ENCODE results near the gene GSTCD. TPM values are rescaled to one million over a fixed set of nuclear protein-coding genes. Genes with fewer than 3 reads are reported as not detected.
A peak's percentile ranks its signal among the peaks of the same experiment; 100 is the strongest.

GSTCD gene
- total and polyA plus RNA-seq, 2 donors (not counting 1 experiment from before 2014, with no cell fraction given) = 5.0 to 13.2 TPM

DNA sequence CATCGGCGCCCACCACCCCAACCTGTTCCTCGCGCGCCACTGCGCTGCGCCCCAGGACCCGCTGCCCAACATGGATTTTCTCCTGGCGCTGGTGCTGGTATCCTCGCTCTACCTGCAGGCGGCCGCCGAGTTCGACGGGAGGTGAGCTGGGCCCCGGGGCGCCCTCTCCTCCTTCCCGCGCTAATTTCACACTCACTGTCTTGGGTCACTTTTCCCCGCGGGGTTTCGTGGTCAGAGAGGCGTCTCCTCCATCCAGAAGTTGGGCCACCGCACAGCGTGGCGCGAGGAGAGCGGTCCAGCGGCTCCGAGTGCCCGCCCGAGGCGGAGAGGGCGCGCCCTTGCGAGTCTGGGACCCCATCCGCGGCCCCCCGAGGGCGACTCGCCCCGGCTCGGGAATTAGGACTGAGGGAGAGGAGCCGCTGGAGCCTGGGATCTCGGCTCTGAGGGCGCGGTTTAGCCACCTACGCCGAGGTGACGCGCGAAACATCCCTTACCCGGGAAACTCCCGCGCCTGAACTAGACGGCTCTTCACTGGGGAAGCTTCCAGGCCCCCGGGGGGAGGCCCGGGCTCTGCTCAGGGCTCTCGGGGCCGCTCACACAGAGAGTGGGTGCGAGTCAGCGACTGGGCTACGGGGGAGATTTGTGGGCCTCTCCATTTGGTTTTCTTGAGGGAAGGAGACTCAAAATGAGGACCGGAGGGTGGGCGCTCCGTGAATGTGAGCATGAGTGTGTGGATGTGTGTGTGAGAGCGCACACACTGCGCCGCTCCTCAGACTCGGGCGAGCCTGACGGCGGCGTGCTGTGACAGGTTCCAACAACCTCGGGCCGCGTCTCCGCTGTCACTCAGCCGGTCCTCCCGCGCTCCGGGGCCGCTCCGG lies 187.2 kb downstream of the GSTCD start:
- Histone ChIP-seq H3K4me1 (ENCODE audit: control insufficient read depth in 2 of 2, insufficient read depth in 2 of 2, low read length in 2 of 2) (peaks cover 7 to 10% of the 10 kb centered on the region in 2 donors), H3K36me3 (replicated peaks in 1 of 2; ENCODE audit: control extremely low read depth in 1 of 2, control insufficient read depth in 1 of 2, extremely low read depth in 1 of 2, insufficient read depth in 2 of 2, low read length in 1 of 2) (no peaks in the 10 kb centered on the region), H3K4me2 (replicated peaks; ENCODE audit: low read depth, low read length, poor library complexity, severe bottlenecking) (peak overlapping the region; percentile 3), H4K20me1 (ENCODE audit: control insufficient read depth, insufficient read depth, low read length, poor library complexity, severe bottlenecking) (no peaks in the 10 kb centered on the region), H2AFZ (ENCODE audit: insufficient read depth, low read depth, low read length, poor library complexity, severe bottlenecking) (peak overlapping the region; percentile 53), H3K27me3 (replicated peaks in 1 of 4; ENCODE audit: control extremely low read depth in 1 of 4, control insufficient read depth in 3 of 4, insufficient read depth in 4 of 4, low read length in 3 of 4) (peaks cover 0 to 25% (median 16%) of the 10 kb centered on the region in 4 experiments), H3K79me2 (ENCODE audit: control insufficient read depth, insufficient read depth, low read length) (no peaks in the 10 kb centered on the region), H3K4me3 (ENCODE audit: control extremely low read depth in 1 of 5, extremely low read depth in 1 of 5, insufficient read depth in 1 of 5, low read depth in 2 of 5, low read length in 4 of 5) (no peak overlapping the region), H3K27ac (ENCODE audit: low read length in 2 of 2) (no peak overlapping the region), H3K9ac (ENCODE audit: low read length) (no peak overlapping the region), H3K9me3 (ENCODE audit: control extremely low read depth in 1 of 3, control insufficient read depth in 2 of 3, insufficient read depth in 1 of 3, low read length in 2 of 3) (no peaks in the 10 kb centered on the region)
- TF ChIP-seq EZH2 (IDR thresholded peaks at IDR 0.05; ENCODE audit: borderline replicate concordance, insufficient read depth, low read depth, low read length, poor library complexity, severe bottlenecking) (no peak), CTCF (IDR thresholded peaks at IDR 0.05) (no peak)
- DNase-seq = no peak
- Mint-ChIP-seq H3K27me3 (peaks cover 64% of the 10 kb centered on the region), H3K27ac (no peak overlapping the region), H3K4me1 (peaks cover 13% of the 10 kb centered on the region), H3K9me3 (ENCODE audit: insufficient read depth) (no peaks in the 10 kb centered on the region), H3K4me3 (peak overlapping the region; percentile 54)
- ChIA-PET CTCF (no interaction called here), POLR2A (no interaction called here)
- 3% methylated on average over 77 of the region's 84 CpGs for WGBS (ENCODE audit: insufficient coverage)
- ATAC-seq (ENCODE audit: low read depth) = no peak
- intact Hi-C loops (cut with micrococcal nuclease) = no loop called here

- Histone ChIP-seq H3K36me3 (replicated peaks in 1 of 2; ENCODE audit: control extremely low read depth in 1 of 2, control insufficient read depth in 1 of 2, extremely low read depth in 1 of 2, insufficient read depth in 2 of 2, low read length in 1 of 2) (no peaks in the 10 kb centered on the region), H4K20me1 (ENCODE audit: control insufficient read depth, insufficient read depth, low read length, poor library complexity, severe bottlenecking) (no peaks in the 10 kb centered on the region), H3K9me3 (ENCODE audit: control extremely low read depth in 1 of 3, control insufficient read depth in 2 of 3, insufficient read depth in 1 of 3, low read length in 2 of 3) (no peaks in the 10 kb centered on the region), H3K4me2 (replicated peaks; ENCODE audit: low read depth, low read length, poor library complexity, severe bottlenecking) (peak overlapping the region; percentile 3), H3K27me3 (replicated peaks in 1 of 4; ENCODE audit: control extremely low read depth in 1 of 4, control insufficient read depth in 3 of 4, insufficient read depth in 4 of 4, low read length in 3 of 4) (peaks cover 0 to 23% (median 16%) of the 10 kb centered on the region in 4 experiments), H3K9ac (ENCODE audit: low read length) (no peak overlapping the region), H3K27ac (ENCODE audit: low read length in 2 of 2) (no peak overlapping the region), H3K4me3 (ENCODE audit: control extremely low read depth in 1 of 5, extremely low read depth in 1 of 5, insufficient read depth in 1 of 5, low read depth in 2 of 5, low read length in 4 of 5) (no peak overlapping the region), H2AFZ (ENCODE audit: insufficient read depth, low read depth, low read length, poor library complexity, severe bottlenecking) (peak overlapping the region; percentile 53), H3K79me2 (ENCODE audit: control insufficient read depth, insufficient read depth, low read length) (no peaks in the 10 kb centered on the region), H3K4me1 (ENCODE audit: control insufficient read depth in 2 of 2, insufficient read depth in 2 of 2, low read length in 2 of 2) (peaks cover 7 to 10% of the 10 kb centered on the region in 2 donors)
- ATAC-seq (ENCODE audit: low read depth) (no peak), DNase-seq (no peak)
- POLR2A ChIA-PET = no interaction called here
- Mint-ChIP-seq H3K4me3 (peak overlapping the region; percentile 54), H3K27me3 (peaks cover 67% of the 10 kb centered on the region), H3K9me3 (ENCODE audit: insufficient read depth) (no peaks in the 10 kb centered on the region), H3K27ac (no peak overlapping the region), H3K4me1 (peaks cover 13% of the 10 kb centered on the region)
- intact Hi-C loops (cut with micrococcal nuclease) = no loop called here
- WGBS (ENCODE audit: insufficient coverage) = 3% methylated on average over 12 of the region's 22 CpGs
- CTCF ChIA-PET = no interaction called here
- no peak for TF ChIP-seq CTCF (IDR thresholded peaks at IDR 0.05)
- no peak for TF ChIP-seq EZH2 (IDR thresholded peaks at IDR 0.05; ENCODE audit: borderline replicate concordance, insufficient read depth, low read depth, low read length, poor library complexity, severe bottlenecking)
Measured at GRCh38 chr4:105896461-105896942, 187.9 kb downstream of the GSTCD start.

Data from B cell (primary cell).